HG02678 (cell line): ENCODE results near the gene COL4A1.
"Not testable (repeated sequence)": the region's sequence is repeated elsewhere in the genome, so short reads cannot be mapped to it uniquely, and the experiment has no call there.

Experiments
- ATAC-seq: cut with Tn5 transposase; IDR thresholded peaks from one replicate; pipeline ENCODE4 v1.9.1; 2021; ENCODE audit warnings: mild to moderate bottlenecking, moderate library complexity; ENCODE audit not compliant: unreplicated experiment

The COL4A1 gene

DNA sequence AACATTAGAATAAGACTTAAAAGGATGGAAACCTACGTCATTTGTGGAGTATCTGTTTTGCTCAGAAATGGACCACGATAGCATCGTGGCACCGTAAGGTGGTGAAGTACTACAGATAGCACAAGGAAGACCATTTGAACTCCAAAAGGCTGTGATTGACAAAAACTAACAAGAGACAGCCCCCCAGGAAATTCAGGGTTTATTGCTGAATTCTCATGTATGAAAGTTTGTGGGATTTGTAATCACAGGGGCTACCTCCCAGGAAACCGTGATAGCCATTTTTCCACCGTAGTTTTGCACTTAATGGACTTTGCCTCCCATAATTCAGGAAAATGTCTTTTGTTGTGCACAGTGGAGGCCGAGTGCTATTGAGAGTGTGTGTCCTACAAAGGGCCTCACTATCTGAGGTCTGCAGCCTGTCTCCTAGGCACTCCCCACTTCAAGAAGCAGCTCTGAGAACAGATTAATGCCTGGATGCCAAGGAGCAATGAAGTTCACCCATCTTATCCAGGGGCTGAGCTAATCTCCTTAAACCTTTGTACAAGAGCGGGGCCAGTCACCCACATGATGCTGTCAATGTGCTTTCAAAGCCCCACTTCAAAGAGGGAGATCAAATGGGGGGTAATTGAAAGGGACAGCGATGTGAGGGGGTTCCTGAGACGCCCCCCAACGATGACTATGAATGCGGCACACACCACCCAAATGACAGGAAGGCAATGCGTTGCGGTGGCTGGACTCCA, 182.6 kb downstream of the COL4A1 start:
- ATAC-seq: no peak

DNA sequence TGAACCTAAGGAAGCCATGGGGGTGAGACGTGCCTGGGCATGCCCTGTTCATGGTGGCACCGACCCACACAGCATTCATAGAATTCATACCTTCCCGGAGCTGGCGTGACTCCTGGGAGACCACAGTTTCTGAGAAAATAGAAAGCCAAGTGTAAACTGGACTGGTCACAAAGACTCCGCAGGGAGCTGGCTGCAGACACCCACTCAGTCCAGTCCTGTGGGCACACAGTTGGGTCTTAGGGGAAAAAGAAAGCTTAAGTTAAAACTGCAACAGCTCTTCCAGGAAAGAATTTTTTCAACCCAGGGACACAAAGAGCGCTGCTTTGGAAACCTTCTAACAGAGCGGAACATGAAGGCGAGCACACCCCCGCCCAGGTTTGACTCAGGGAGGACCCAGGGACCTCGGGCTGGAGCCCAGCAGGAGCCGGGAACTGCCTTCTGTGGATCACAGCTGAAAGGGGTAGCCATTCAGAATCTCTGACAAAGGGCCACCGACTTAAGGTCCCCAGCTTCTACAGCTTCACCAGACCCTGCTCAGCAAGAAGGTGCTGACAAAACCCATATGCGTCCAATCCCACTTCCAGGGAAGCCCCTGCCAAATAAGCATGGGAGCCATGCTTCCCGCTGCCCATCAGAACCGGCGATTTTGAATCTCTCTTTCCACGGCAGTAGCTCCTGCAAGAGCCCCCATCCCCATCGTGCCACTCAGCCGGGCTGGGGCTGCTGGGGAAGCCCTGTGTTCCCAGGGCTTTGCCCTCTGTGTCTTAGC, 183.7 kb downstream of the COL4A1 start:
- no peak for ATAC-seq

GRCh38 chr13:110121422-110122083, 185.4 kb downstream of the COL4A1 start:
- ATAC-seq: no peak

- no peak for ATAC-seq
Observed at GRCh38 chr13:110119935-110120905, 186.7 kb downstream of the COL4A1 start.

DNA sequence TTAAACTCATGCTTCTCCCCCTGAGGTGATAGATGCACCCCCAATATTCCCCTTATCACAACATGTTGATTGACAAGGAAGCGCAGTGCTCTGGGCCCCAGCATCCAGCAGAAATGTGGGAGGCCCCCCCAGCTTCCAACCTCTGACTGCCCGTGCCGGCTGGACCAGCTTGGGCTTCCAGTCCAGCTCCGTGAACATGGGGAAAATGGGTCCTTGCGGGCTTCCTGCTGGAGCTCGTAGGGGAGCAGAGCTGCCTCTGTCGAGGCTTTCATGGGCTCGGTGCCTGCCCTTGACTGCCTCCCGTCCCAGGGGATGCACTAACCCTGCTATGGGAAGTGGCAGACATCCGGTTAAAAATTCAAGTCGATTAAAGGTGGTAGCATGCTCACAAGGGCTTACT, 188.9 kb downstream of the COL4A1 start:
- ATAC-seq: no peak

DNA sequence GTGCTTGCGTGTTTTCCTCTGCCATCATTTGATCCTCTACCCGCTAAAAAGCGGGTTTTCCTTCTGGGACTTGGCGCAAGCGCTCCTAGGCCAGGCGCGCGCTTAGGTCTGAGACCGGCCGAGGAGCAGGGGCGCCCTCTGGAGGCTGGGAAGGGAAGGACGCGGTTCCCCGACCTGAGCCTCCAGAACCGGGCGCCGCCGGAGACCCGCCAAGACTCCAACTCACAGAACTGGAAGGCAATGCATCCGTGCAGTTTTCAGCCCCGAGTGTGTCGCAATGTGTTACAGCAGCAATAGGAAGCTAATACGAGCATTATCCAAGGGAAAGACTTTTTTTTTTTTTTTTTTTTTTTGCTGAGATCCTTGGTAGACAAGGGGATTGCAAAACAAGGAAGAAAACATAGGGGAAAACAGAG, 190.9 kb downstream of the COL4A1 start:
- no peak for ATAC-seq

- ATAC-seq: no peak
Observed at GRCh38 chr13:110115591-110115990, 191.4 kb downstream of the COL4A1 start.

DNA sequence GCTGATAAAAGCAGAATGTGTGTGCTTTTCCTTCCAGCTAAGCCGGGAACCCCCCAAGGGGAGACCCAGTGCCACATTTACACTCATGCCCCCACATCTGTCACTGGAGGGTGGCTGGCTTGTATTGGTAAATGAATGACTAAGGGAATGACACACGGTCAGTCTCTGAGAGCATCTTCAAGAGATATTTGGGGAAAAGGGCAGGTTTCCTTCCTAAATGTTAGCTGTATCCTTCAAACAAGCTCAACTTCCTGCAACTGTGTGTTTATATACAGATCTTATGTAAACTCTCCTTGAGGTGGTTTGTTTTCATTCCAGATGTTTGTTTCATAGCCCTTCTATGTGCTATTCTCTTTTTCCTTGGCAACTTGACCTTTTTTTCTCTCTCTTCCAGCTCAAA, 192.6 kb downstream of the COL4A1 start:
- no peak for ATAC-seq

GRCh38 chr13:110113284-110113764, 193.6 kb downstream of the COL4A1 start:
- no peak for ATAC-seq

DNA sequence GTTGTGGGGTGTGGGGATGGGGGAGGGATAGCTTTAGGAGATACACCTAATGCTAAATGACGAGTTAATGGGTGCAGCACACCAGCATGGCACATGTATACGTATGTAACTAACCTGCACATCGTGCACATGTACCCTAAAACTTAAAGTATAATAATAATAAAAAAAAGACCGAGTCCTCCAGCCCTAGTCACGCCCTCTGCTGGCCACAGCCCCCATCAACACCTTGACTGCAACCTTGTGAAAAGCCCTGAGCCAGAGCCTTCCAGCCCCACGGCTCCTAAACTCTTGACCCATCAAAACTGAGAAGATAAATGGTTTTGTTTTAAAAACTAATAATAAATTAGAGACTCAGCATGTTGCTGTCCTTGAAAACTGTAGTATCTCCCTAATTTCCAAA, 194.6 kb downstream of the COL4A1 start:
- ATAC-seq: not testable (repeated sequence)

- no peak for ATAC-seq
Observed at GRCh38 chr13:110110783-110111182, 196.2 kb downstream of the COL4A1 start.

DNA sequence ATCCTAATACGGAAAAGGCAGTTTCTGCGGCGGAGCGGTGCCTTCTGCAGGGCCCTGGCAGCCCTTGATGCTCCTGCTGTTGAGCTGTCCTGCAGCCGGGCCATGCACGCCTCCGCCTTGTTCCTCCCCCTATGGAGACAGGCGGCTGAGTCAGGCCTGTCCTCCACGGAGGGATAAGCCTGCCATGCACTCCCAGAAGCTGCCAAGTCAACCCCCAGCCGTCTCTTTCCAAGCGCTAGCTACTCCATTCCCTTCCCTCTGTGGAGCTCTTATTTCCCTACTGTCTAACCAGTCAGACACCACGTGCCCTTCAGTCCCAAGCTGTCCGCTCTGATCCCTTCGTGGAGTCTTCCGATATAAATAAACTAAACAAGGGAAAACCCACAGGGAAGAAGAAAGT, 197.0 kb downstream of the COL4A1 start:
- no peak for ATAC-seq

DNA sequence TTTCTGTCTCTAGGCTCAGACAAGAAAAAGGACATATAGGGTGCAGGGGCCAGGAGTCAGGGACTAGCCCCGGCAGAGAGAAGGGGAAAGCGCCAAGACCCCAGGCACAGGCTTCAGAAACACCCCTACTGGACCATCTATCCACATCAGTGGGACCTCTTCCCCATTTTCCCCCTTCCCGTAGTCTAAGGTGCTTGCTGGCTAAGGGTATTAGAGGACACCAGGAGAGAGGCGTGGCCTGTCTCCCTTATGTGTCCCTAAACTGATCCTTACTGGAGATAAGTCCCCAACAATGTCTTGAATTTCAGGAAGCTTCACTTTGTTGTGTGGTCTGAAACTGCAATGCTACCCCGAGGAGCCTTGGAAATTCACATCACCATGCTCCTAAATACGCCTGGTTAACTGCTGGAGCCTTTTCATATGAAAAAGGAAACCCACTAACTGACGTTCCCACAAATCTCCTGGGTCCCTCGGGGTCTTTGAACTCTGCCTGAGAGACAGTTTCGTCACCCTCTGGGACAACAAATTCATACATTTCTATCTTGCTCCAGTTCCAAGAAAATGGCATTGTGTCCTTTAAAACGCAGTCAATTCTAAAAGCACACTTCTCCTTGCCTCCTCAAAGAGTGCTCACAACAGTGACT, 197.7 kb downstream of the COL4A1 start:
- ATAC-seq: no peak

DNA sequence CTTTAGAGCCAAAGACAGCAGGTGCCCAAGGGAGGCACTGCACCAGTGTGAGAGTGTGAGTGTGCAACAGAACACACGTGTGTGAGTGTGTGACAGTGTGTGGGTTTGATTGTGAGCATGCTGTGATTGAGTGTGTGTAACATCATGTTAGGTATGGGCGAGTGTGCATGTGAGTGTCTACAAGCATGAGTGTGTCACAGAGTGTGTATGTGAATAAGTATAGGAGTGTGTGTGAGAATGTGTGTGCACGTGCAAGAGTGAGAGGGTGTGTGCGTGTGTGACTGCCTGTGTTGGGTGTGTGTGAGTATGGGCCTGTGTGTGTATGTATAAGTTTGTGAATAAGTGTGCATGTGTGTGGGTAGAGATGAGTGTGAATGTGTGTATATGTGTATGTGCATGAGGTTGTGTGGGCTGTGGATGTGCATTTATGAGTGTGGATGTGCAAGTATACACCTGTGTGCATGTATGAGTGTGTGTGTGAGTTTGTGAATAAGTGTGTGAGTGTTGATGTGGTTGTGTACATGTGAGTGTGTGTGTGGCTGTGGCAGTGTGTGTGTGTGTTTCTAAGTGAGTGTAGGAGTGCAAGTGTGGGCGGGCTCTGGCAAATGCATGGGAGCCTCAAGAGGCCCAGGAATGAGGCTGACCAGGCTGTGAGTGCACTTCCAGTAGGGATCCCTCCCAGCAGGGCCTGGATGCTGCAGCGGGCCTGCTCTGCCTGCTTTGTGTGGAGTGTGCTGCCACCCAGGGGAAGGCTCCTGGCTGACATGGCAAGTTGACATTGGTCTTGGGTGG, 198.4 kb downstream of the COL4A1 start:
- ATAC-seq: no peak

- no peak for ATAC-seq
Observed at GRCh38 chr13:110107568-110108347, 199.2 kb downstream of the COL4A1 start.

- ATAC-seq: no peak
Observed at GRCh38 chr13:110106726-110107125, 200.2 kb downstream of the COL4A1 start.

DNA sequence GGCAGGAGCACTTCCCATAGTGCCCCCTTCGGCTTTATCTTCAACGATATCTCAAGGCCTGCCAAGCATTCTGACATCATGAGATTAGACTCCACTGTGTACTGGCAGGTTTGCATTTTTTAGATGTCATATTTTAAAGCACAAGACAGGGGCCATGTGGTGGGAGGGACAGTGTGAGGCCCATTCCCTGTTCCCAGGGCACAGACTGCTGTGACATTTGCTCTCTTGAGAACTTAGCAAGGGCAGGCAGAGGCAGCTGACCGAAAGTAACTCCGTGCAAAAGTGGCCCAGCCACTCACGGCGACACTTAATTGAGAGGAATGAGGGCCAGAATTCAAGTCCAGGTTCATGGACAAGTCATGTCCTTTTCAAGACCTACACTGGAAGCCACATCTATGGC, 201.8 kb downstream of the COL4A1 start:
- no peak for ATAC-seq

GRCh38 chr13:110103534-110103933, 203.4 kb downstream of the COL4A1 start:
- ATAC-seq: no peak
